Stimulated activated CD4-positive, alpha-beta T cell treated with anti-CD3 and anti-CD28 coated beads, Interleukin-12 subunit alpha, Interleukin-12 subunit beta, amount 100 ng/mL, for 48 hours (primary cell): ENCODE data around the gene SLC35A4.

Experiments used
- DNase-seq, 3 donors: peaks; one replicate each; pipeline ENCODE4 v3.0.0-alpha.2; 2020; ENCODE audit warnings: low read depth in 2 of 3, low spot score in 1 of 3

Gene SLC35A4

GRCh38 chr5:140564196-140565023 is at the start of gene SLC35A4, which contains the start of gene APBB3:
Gene SLC35A4, plus strand, starts transcription at chr5:140564828. Its CDS starts 2,342 bp downstream, at chr5:140567170.
Gene APBB3, minus strand, starts transcription at chr5:140564598. Its CDS starts 353 bp downstream, at chr5:140564245.
- peak; percentile 89 to 94 (median 94) for DNase-seq

- DNase-seq = no peak
These were observed 40.6 kb upstream of the SLC35A4 start for GRCh38 chr5:140524003-140524402.

- DNase-seq = no peak
These were observed 24.4 kb upstream of the SLC35A4 start for GRCh38 chr5:140540227-140540626.

GRCh38 chr5:140542972-140543371 is 21.7 kb upstream of the SLC35A4 start:
- DNase-seq = no peak

GRCh38 chr5:140544986-140545385 is 19.6 kb upstream of the SLC35A4 start:
- no peak for DNase-seq

- DNase-seq = no peak
These were observed 19.0 kb upstream of the SLC35A4 start for GRCh38 chr5:140545606-140546005.

- DNase-seq = no peak
These were observed 17.6 kb upstream of the SLC35A4 start for GRCh38 chr5:140546851-140547507.

GRCh38 chr5:140547508-140548299 is 16.9 kb upstream of the SLC35A4 start, which contains the start of gene EIF4EBP3:
Gene EIF4EBP3, plus strand, starts transcription at chr5:140547662. Its CDS starts 76 bp downstream, at chr5:140547738.
- peak; percentile 75 to 83 (median 76) for DNase-seq

- DNase-seq = no peak
These were observed 16.3 kb upstream of the SLC35A4 start for GRCh38 chr5:140548300-140548688.

GRCh38 chr5:140548791-140549190 is 15.8 kb upstream of the SLC35A4 start:
- no peak for DNase-seq

GRCh38 chr5:140549237-140550144 is 15.1 kb upstream of the SLC35A4 start:
- no peak for DNase-seq

- DNase-seq = no peak
These were observed 14.2 kb upstream of the SLC35A4 start for GRCh38 chr5:140550147-140551079.

- DNase-seq = no peak
These were observed 12.8 kb upstream of the SLC35A4 start for GRCh38 chr5:140551872-140552271.

GRCh38 chr5:140553657-140554056 is 11.0 kb upstream of the SLC35A4 start:
- DNase-seq = no peak

- no peak for DNase-seq
These were observed 10.2 kb upstream of the SLC35A4 start for GRCh38 chr5:140554454-140554853.

GRCh38 chr5:140555747-140556312 is 8.8 kb upstream of the SLC35A4 start:
- DNase-seq = no peak

- no peak for DNase-seq
These were observed 8.2 kb upstream of the SLC35A4 start for GRCh38 chr5:140556438-140556837.

- peak; percentile 75 to 85 (median 76) for DNase-seq
These were observed 7.4 kb upstream of the SLC35A4 start, which contains the start of gene SRA1 for GRCh38 chr5:140557136-140557805. Gene SRA1, minus strand, starts transcription at chr5:140557473. Its CDS starts 21 bp downstream, at chr5:140557452.
